GM12878 (cell line): ENCODE data around the gene OPA1. TPM values are rescaled to one million over a fixed set of nuclear protein-coding genes. Genes with fewer than 3 reads are reported as not detected.

Source experiments
- BCL3 ChIP-seq: IDR thresholded peaks from 2 replicates; pipeline ENCODE4 v1.6.1; 2011; ENCODE audit warnings: borderline replicate concordance, low read depth, mild to moderate bottlenecking, moderate library complexity, low read length; ENCODE audit not compliant: insufficient read depth, poor library complexity, severe bottlenecking
- E4F1 ChIP-seq: fragments of 450-650 bp; IDR thresholded peaks from 2 replicates; pipeline ENCODE4 v1.6.1; 2018; ENCODE audit warnings: borderline replicate concordance, mild to moderate bottlenecking; ENCODE audit not compliant: partially characterized antibody
- ESRRA ChIP-seq: IDR thresholded peaks from 2 replicates; pipeline ENCODE4 v1.6.1; 2012; ENCODE audit warnings: mild to moderate bottlenecking, low read length, improper control_type of control experiment
- IKZF2 ChIP-seq, 2 experiments: fragments of 450-650 bp; IDR thresholded peaks; 2 replicates each; pipeline ENCODE4 v1.6.1; 2017; ENCODE audit warnings: mild to moderate bottlenecking in 2 of 2, moderate library complexity in 2 of 2
- MTA2 ChIP-seq: fragments of 450-650 bp; IDR thresholded peaks from 2 replicates; pipeline ENCODE4 v1.6.1; 2016; ENCODE audit warnings: low read depth, mild to moderate bottlenecking, moderate library complexity
- MXI1 ChIP-seq: fragments of 150-350 bp; IDR thresholded peaks from 2 replicates; pipeline ENCODE4 v1.6.1; 2011; ENCODE audit warnings: low read depth, mild to moderate bottlenecking, inconsistent platforms, low read length, improper control_type of control experiment
- MYC ChIP-seq: IDR thresholded peaks from 2 replicates; pipeline ENCODE4 v1.6.1; 2011; ENCODE audit warnings: mild to moderate bottlenecking, low read length, moderate library complexity, inconsistent platforms; ENCODE audit not compliant: insufficient read depth, insufficient replicate concordance, insufficient read length, severe bottlenecking
- PKNOX1 ChIP-seq: fragments of 450-650 bp; IDR thresholded peaks from 2 replicates; pipeline ENCODE4 v1.6.1; 2016; ENCODE audit warnings: mild to moderate bottlenecking
- POLR2A ChIP-seq: IDR thresholded peaks from 2 replicates; pipeline ENCODE4 v1.6.1; 2011; ENCODE audit warnings: low read depth, mild to moderate bottlenecking, low read length
- RAD51 ChIP-seq: fragments of 450-650 bp; IDR thresholded peaks from 2 replicates; pipeline ENCODE4 v1.6.1; 2016; ENCODE audit warnings: moderate library complexity, mild to moderate bottlenecking, inconsistent platforms
- SIX5 ChIP-seq: IDR thresholded peaks from 2 replicates; pipeline ENCODE4 v1.6.1; 2011; ENCODE audit warnings: mild to moderate bottlenecking, low read depth, low read length, moderate library complexity; ENCODE audit not compliant: severe bottlenecking
- SKIL ChIP-seq: fragments of 450-650 bp; IDR thresholded peaks from 2 replicates; pipeline ENCODE4 v1.6.1; 2017; ENCODE audit warnings: mild to moderate bottlenecking, low read depth, inconsistent platforms; ENCODE audit not compliant: poor library complexity, severe bottlenecking
- SMAD5 ChIP-seq: IDR thresholded peaks from 2 replicates; pipeline ENCODE4 v1.6.1; 2016; ENCODE audit warnings: antibody characterized with exemption, low read depth
- YBX1 ChIP-seq: fragments of 450-650 bp; IDR thresholded peaks from 2 replicates; pipeline ENCODE4 v1.6.1; 2016; ENCODE audit warnings: antibody characterized with exemption
- YY1 ChIP-seq: IDR thresholded peaks from 2 replicates; pipeline ENCODE4 v1.6.1; 2011; ENCODE audit warnings: low read depth, mild to moderate bottlenecking, low read length
- ZBED1 ChIP-seq: IDR thresholded peaks from 2 replicates; pipeline ENCODE4 v1.6.1; 2016; ENCODE audit warnings: borderline replicate concordance
- polyA plus RNA-seq, 11 experiments: library from polyadenylated mRNA; depleted of rRNA in 4 of 11; unstranded in 6 of 11; stranded (reverse) in 5 of 11; fragments of >200 nt; fragmentation: Nextera tagmentation in 4 of 11; fragmentation: Illumina TruSeq in 1 of 11; extraction: Ambion mirVana in 4 of 11; extraction: Trizol in 1 of 11; gene quantifications; 1 replicate in 1 of 11; 2 replicates in 10 of 11; pipeline versions ENCODE4 v1.2.1 to v1.2.3, GENCODE V29; 2011 to 2016; ENCODE audit warnings: inconsistent platforms in 2 of 11, missing spikeins in 2 of 11, low read depth in 1 of 11
- total RNA-seq, 4 experiments: library from RNA; depleted of rRNA in 3 of 4; stranded (reverse); fragments of >200 nt in 3 of 4; fragmentation: Illumina TruSeq in 1 of 4; extraction: Trizol in 1 of 4; gene quantifications; 2 replicates each; pipeline versions ENCODE4 v1.2.1 to v1.2.3, GENCODE V29; 2013 to 2021
- TF ChIP-seq, protein P1 (sequence below): IDR thresholded peaks from 2 replicates; pipeline ENCODE4 v1.6.1; 2012; ENCODE audit warnings: improper control_type of control experiment, low read depth, low read length; ENCODE audit not compliant: insufficient replicate concordance

Gene OPA1
- total and polyA plus RNA-seq, 10 of the 15 experiments (the other 5 are each of a cell fraction or from before 2014, with no cell fraction given), result 14.7 to 108 (median 59.3) TPM

GRCh38 chr3:193620650-193621049, 27.6 kb downstream of the OPA1 start (continued):
- TF ChIP-seq MXI1, result no peak
- TF ChIP-seq MYC, result no peak
- peak; percentile 62 for TF ChIP-seq BCL3
- TF ChIP-seq YBX1, result no peak
- TF ChIP-seq IKZF2 (IDR thresholded peaks at IDR 0.05), result no peak
- TF ChIP-seq ESRRA, result no peak
- TF ChIP-seq SIX5, result no peak
- TF ChIP-seq YY1, result no peak
- TF ChIP-seq POLR2A, result no peak
- no peak for TF ChIP-seq PKNOX1
- TF ChIP-seq SMAD5, result no peak
- peak; percentile 63 for TF ChIP-seq MTA2
- TF ChIP-seq, protein P1, sequence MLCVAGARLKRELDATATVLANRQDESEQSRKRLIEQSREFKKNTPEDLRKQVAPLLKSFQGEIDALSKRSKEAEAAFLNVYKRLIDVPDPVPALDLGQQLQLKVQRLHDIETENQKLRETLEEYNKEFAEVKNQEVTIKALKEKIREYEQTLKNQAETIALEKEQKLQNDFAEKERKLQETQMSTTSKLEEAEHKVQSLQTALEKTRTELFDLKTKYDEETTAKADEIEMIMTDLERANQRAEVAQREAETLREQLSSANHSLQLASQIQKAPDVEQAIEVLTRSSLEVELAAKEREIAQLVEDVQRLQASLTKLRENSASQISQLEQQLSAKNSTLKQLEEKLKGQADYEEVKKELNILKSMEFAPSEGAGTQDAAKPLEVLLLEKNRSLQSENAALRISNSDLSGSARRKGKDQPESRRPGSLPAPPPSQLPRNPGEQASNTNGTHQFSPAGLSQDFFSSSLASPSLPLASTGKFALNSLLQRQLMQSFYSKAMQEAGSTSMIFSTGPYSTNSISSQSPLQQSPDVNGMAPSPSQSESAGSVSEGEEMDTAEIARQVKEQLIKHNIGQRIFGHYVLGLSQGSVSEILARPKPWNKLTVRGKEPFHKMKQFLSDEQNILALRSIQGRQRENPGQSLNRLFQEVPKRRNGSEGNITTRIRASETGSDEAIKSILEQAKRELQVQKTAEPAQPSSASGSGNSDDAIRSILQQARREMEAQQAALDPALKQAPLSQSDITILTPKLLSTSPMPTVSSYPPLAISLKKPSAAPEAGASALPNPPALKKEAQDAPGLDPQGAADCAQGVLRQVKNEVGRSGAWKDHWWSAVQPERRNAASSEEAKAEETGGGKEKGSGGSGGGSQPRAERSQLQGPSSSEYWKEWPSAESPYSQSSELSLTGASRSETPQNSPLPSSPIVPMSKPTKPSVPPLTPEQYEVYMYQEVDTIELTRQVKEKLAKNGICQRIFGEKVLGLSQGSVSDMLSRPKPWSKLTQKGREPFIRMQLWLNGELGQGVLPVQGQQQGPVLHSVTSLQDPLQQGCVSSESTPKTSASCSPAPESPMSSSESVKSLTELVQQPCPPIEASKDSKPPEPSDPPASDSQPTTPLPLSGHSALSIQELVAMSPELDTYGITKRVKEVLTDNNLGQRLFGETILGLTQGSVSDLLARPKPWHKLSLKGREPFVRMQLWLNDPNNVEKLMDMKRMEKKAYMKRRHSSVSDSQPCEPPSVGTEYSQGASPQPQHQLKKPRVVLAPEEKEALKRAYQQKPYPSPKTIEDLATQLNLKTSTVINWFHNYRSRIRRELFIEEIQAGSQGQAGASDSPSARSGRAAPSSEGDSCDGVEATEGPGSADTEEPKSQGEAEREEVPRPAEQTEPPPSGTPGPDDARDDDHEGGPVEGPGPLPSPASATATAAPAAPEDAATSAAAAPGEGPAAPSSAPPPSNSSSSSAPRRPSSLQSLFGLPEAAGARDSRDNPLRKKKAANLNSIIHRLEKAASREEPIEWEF, result no peak
- no peak for TF ChIP-seq ZBED1
- no peak for TF ChIP-seq E4F1
- no peak for TF ChIP-seq RAD51
- no peak for TF ChIP-seq SKIL
